C1 segment of cervical spinal cord (tissue), 14 donors: ENCODE measurements around the gene RPEL1.
A peak's percentile ranks its signal among the peaks of the same experiment; 100 is the strongest.
"Not testable (repeated sequence)": the region's sequence is repeated elsewhere in the genome, so short reads cannot be mapped to it uniquely, and the experiment has no call there.

Experiments
- DNase-seq, 14 donors: peaks; one replicate each; lab custom pipeline; 2025; lab: John Stamatoyannopoulos, UW

Gene RPEL1

GRCh38 chr10:103232772-103233488, 12.8 kb upstream of the RPEL1 start:
- DNase-seq = no peak

GRCh38 chr10:103235775-103236174, 9.9 kb upstream of the RPEL1 start:
- no peak for DNase-seq

GRCh38 chr10:103238506-103239252, 7.0 kb upstream of the RPEL1 start:
- DNase-seq = no peak

- DNase-seq = peak in 7 of 14 donors; percentile 3 to 72 (median 12)
Measured at GRCh38 chr10:103241262-103242011, 4.2 kb upstream of the RPEL1 start.

GRCh38 chr10:103244666-103245271, 918 bp upstream of the RPEL1 start:
- peak in 13 of 14 donors; percentile 2 to 70 (median 51) for DNase-seq

- DNase-seq = no peak
Measured at GRCh38 chr10:103246324-103246723, 637 bp downstream of the RPEL1 start.

GRCh38 chr10:103254113-103254512, 8.4 kb downstream of the RPEL1 start:
- no peak for DNase-seq

- no peak for DNase-seq
Measured at GRCh38 chr10:103254538-103255325, 9.0 kb downstream of the RPEL1 start.

- DNase-seq = no peak
Measured at GRCh38 chr10:103256613-103257012, 10.9 kb downstream of the RPEL1 start.

- no peak for DNase-seq
Measured at GRCh38 chr10:103257812-103258211, 12.1 kb downstream of the RPEL1 start.

- not testable (repeated sequence) for DNase-seq
Measured at GRCh38 chr10:103258928-103259327, 13.2 kb downstream of the RPEL1 start.

GRCh38 chr10:103259989-103260388, 14.3 kb downstream of the RPEL1 start:
- DNase-seq = no peak

GRCh38 chr10:103262229-103262628, 16.5 kb downstream of the RPEL1 start:
- DNase-seq = no peak

- DNase-seq = peak in 3 of 14 donors; percentile 3 to 8 (median 3)
Measured at GRCh38 chr10:103265717-103266329, 20.1 kb downstream of the RPEL1 start.

- DNase-seq = peak in 1 of 14 donors; percentile 31
Measured at GRCh38 chr10:103273041-103273441, 27.4 kb downstream of the RPEL1 start.

GRCh38 chr10:103276251-103276895, 30.7 kb downstream of the RPEL1 start:
- DNase-seq = peak in 1 of 14 donors; percentile 50

GRCh38 chr10:103276896-103277712, 31.4 kb downstream of the RPEL1 start, which contains the start of gene INA:
Gene INA, plus strand, starts transcription at chr10:103277138. Its CDS starts 74 bp downstream, at chr10:103277212.
- peak in 2 of 14 donors; percentile 19 to 81 for DNase-seq

GRCh38 chr10:103277713-103278536, 32.2 kb downstream of the RPEL1 start:
- peak in 2 of 14 donors; percentile 8 to 69 for DNase-seq
